ENCODE data around the gene TIGD4.

GRCh38 chr4:152748619-152749018 is 30.9 kb downstream of the TIGD4 start:
- TF ChIP-seq CTCF (IDR thresholded peaks at IDR 0.05; ENCODE audit: low read length): no peak
- no peak for TF ChIP-seq EZH2 (IDR thresholded peaks at IDR 0.05; ENCODE audit: borderline replicate concordance, low read length)
